Activated naive CD4-positive, alpha-beta T cell treated with anti-CD3 and anti-CD28 coated beads, Interleukin-2, amount 50 U/mL, for 24 hours (primary cell): ENCODE measurements around the gene ANO2.

Experiments used
- H3K27ac Mint-ChIP-seq: one replicate; pipeline ENCODE4 v1.8.0; 2021; ENCODE audit warnings: mild to moderate bottlenecking, mixed read lengths
- H3K27me3 Mint-ChIP-seq: one replicate; pipeline ENCODE4 v1.8.0; 2021; ENCODE audit warnings: mixed read lengths
- H3K36me3 Mint-ChIP-seq: one replicate; pipeline ENCODE4 v1.8.0; 2021; ENCODE audit warnings: mixed read lengths
- H3K4me1 Mint-ChIP-seq: one replicate; pipeline ENCODE4 v1.8.0; 2021; ENCODE audit warnings: mixed read lengths
- H3K4me3 Mint-ChIP-seq: one replicate; pipeline ENCODE4 v1.8.0; 2021; ENCODE audit warnings: mild to moderate bottlenecking, mixed read lengths
- H3K9me3 Mint-ChIP-seq: one replicate; pipeline ENCODE4 v1.8.0; 2021; ENCODE audit warnings: mixed read lengths

ANO2 gene

DNA sequence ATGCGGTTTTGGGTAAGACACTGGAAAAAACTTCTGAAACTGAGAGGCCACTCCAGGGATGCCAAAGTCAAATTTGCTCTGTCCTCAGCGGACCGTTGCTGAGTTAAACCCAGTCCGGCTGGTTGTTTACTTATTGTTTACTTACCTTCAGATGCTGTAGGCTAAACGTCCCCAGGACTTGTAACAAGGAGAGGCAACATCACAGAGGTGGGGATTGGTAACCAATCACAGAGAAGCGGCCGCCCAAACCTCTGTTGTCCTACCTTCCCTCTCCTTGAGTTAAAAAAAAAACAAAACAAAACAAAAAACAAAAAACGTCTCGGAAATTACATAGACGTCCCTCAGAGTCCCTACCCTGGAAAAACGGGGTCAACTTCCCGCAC, 380 bp downstream of the ANO2 start:
- H3K36me3 Mint-ChIP-seq, result no peaks in the 10 kb centered on the region
- H3K27me3 Mint-ChIP-seq, result peaks cover 56% of the 10 kb centered on the region
- H3K4me3 Mint-ChIP-seq, result no peak overlapping the region
- no peak overlapping the region for H3K27ac Mint-ChIP-seq
- peaks cover 5% of the 10 kb centered on the region for H3K4me1 Mint-ChIP-seq
- peaks cover 11% of the 10 kb centered on the region for H3K9me3 Mint-ChIP-seq

GRCh38 chr12:5944053-5944452, 1.0 kb downstream of the ANO2 start:
- peaks cover 59% of the 10 kb centered on the region for H3K27me3 Mint-ChIP-seq

DNA sequence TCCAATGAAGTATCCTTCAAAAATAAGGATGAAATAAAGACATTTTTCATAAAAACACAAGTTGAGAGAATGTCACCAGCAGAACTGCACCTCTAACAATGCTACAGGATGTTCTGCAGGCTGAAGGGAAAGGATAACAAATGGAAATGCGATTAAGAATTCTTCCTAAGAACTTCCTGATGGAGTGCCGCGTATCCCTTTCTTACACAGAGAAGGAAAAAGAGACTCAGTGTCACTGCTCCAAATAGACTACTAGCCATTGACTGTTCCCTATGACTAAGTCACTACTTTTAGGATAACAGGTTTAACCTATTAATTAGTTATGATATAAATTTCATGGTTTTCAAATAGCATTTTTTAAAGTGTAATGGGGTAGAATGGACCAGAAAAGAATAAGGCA, 3.2 kb downstream of the ANO2 start:
- H3K9me3 Mint-ChIP-seq, result peaks cover 11% of the 10 kb centered on the region
- peaks cover 57% of the 10 kb centered on the region for H3K27me3 Mint-ChIP-seq
- no peaks in the 10 kb centered on the region for H3K36me3 Mint-ChIP-seq
- H3K4me3 Mint-ChIP-seq, result no peak overlapping the region
- peaks cover 5% of the 10 kb centered on the region for H3K4me1 Mint-ChIP-seq
- no peak overlapping the region for H3K27ac Mint-ChIP-seq

More at GRCh38 chr12:5944053-5944452, 1.0 kb downstream of the ANO2 start:
- Mint-ChIP-seq H3K27ac (no peak overlapping the region), H3K4me3 (no peak overlapping the region), H3K4me1 (peaks cover 5% of the 10 kb centered on the region), H3K9me3 (peaks cover 11% of the 10 kb centered on the region), H3K36me3 (no peaks in the 10 kb centered on the region)

- H3K9me3 Mint-ChIP-seq, result no peaks in the 10 kb centered on the region
- no peak overlapping the region for H3K27ac Mint-ChIP-seq
- H3K27me3 Mint-ChIP-seq, result peaks cover 13% of the 10 kb centered on the region
- H3K4me3 Mint-ChIP-seq, result no peak overlapping the region
- H3K36me3 Mint-ChIP-seq, result no peaks in the 10 kb centered on the region
- no peaks in the 10 kb centered on the region for H3K4me1 Mint-ChIP-seq
Measured at GRCh38 chr12:5927732-5928516, 17.1 kb downstream of the ANO2 start.

GRCh38 chr12:5925646-5926045, 19.4 kb downstream of the ANO2 start:
- H3K4me3 Mint-ChIP-seq, result no peak overlapping the region
- no peaks in the 10 kb centered on the region for H3K4me1 Mint-ChIP-seq
- peaks cover 12% of the 10 kb centered on the region for H3K27me3 Mint-ChIP-seq
- no peaks in the 10 kb centered on the region for H3K36me3 Mint-ChIP-seq
- no peak overlapping the region for H3K27ac Mint-ChIP-seq
- no peaks in the 10 kb centered on the region for H3K9me3 Mint-ChIP-seq

- Mint-ChIP-seq H3K4me1 (no peaks in the 10 kb centered on the region), H3K27me3 (peaks cover 9% of the 10 kb centered on the region), H3K27ac (no peak overlapping the region), H3K36me3 (no peaks in the 10 kb centered on the region), H3K9me3 (no peaks in the 10 kb centered on the region), H3K4me3 (no peak overlapping the region)
Measured at GRCh38 chr12:5924342-5924741, 20.7 kb downstream of the ANO2 start.

DNA sequence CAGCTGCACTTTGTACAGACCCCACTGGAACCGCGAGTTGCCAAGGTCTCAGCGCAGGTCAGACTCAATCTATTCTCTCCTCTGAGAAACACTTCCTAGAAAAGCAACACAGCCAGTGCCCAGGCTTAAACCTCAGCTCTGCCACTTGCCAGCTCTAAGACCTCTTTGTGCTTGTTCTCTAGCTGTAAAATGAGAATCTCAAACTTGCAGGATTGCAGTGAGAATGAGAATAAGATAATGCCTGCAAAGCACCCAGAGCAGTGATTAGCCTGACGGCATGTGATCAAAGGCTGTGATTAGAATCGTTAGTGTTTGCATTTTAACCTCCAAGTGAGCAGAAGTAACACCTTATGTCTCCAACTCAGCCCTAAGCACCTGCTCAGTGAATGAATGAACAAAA, 21.3 kb downstream of the ANO2 start:
- H3K36me3 Mint-ChIP-seq, result no peaks in the 10 kb centered on the region
- H3K9me3 Mint-ChIP-seq, result no peaks in the 10 kb centered on the region
- H3K27me3 Mint-ChIP-seq, result peaks cover 9% of the 10 kb centered on the region
- no peak overlapping the region for H3K4me3 Mint-ChIP-seq
- no peak overlapping the region for H3K27ac Mint-ChIP-seq
- H3K4me1 Mint-ChIP-seq, result no peaks in the 10 kb centered on the region

DNA sequence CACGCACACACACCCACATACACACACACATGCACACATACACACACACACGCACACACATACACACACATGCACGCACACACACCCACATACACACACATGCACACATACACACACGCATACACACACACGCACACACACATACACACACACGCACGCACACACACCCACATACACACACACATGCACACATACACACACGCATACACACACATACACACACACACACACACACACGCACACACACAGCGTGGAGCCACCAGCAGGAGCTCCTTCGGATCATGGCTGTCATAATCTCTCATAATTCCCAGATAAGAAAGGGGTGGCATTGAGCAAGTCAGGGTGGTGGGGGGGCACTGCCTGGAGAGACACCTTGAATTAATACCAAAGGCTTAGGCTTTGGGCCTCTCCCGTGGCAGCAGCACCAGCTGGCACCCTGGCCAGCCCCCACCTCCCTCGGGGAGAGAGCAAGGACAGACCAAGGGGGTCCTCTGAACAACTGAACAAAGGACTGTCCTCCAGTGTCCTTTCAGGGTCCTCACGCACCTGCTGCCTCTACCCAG, 21.9 kb downstream of the ANO2 start:
- H3K27me3 Mint-ChIP-seq, result peaks cover 9% of the 10 kb centered on the region
- no peak overlapping the region for H3K27ac Mint-ChIP-seq
- H3K4me1 Mint-ChIP-seq, result no peaks in the 10 kb centered on the region
- no peak overlapping the region for H3K4me3 Mint-ChIP-seq
- no peaks in the 10 kb centered on the region for H3K9me3 Mint-ChIP-seq
- no peaks in the 10 kb centered on the region for H3K36me3 Mint-ChIP-seq

DNA sequence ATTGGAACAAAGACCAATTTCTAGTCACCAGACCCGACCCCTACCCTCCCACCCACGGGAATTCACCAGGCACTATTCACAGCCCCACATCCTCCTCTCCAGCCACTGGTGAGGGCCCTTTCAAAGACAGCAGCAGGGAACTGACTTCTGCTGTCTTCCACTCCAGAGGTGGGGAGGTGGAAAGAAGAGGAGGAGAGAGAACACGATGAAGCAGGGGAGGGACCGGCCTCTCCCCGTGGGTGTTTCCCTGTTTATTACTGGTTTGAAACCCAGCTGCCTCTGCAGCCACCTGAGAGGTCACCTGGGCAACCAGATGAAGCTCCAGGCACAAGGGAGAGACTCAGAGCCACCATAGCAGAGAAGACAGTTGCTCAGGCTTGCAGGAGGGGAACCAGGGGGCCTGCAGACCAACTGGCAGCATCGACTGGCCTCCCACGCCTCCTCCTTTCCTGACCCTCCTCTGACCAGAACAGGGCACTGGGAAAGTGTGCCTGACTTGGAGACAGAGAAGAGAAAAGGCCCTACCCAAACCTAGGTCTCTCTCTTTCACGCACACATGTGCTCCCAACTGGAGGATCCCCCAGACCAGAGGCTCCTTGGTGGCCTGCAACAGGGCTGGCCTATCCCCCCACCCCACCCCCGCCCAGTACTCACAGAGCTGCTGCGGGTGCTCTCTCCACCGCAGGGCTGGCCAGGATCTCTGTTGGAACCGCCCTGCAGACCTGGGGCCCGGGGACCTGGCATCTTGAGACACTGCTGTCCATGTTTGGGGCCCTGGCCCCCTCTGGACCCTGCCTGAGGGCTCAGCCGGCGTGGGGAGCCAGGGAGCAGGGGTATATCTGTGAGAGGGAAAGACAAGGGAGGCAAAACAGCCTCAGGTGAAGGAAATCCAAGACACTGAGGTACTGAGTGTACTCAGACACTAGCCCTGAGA, 22.8 kb downstream of the ANO2 start:
- H3K4me1 Mint-ChIP-seq, result no peaks in the 10 kb centered on the region
- no peak overlapping the region for H3K4me3 Mint-ChIP-seq
- H3K27me3 Mint-ChIP-seq, result peaks cover 5% of the 10 kb centered on the region
- H3K9me3 Mint-ChIP-seq, result no peaks in the 10 kb centered on the region
- H3K27ac Mint-ChIP-seq, result no peak overlapping the region
- H3K36me3 Mint-ChIP-seq, result no peaks in the 10 kb centered on the region

GRCh38 chr12:5921027-5921909, 23.8 kb downstream of the ANO2 start:
- Mint-ChIP-seq H3K27ac (no peak overlapping the region), H3K4me1 (no peaks in the 10 kb centered on the region), H3K4me3 (no peak overlapping the region), H3K36me3 (no peaks in the 10 kb centered on the region), H3K27me3 (peaks cover 5% of the 10 kb centered on the region), H3K9me3 (no peaks in the 10 kb centered on the region)

DNA sequence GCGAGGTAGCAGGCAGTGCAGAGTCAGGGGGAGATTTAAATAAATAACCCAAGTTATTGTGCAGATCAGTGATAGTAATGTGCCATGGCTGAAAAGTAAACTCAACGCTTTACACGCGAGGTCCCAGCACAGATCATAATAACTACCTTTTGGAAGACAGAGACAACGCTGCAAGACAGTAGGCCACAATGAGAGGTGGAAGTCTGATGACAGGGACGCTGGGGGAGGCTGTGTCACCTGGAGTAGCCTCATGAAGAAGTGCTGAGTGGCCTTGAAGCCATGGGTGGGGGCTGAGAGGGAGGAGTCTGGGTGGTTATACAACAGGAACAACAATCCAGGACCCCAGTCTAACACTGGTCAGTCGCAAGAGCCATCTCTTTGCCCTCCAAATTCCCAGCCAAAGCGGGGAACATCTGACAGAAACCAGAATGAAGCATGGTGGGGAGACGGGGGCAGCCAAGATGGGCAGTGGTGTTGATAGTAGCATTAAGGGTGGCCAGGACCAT, 28.2 kb downstream of the ANO2 start:
- Mint-ChIP-seq H3K27ac (no peak overlapping the region), H3K27me3 (peaks cover 2% of the 10 kb centered on the region), H3K36me3 (no peaks in the 10 kb centered on the region), H3K4me3 (no peak overlapping the region), H3K4me1 (no peaks in the 10 kb centered on the region), H3K9me3 (no peaks in the 10 kb centered on the region)

DNA sequence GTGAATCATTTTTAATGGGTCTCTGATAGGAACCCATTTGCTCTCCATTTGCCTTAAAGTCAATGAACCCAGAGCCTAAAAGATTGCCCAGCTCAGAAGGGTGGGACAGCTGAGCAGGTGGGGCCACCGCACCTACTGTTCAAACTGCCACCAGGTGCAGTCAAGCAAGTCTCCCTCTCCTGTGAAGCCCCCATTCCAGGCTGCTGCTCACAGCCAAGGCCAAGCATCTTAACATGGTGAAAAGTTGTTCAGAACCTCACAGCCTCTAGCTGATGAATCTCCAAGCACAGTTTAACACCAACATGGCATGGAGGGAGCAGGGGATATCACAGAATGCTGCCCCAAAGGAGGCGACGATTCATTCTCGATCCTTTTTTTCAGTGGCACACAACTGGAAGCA, 29.5 kb downstream of the ANO2 start:
- H3K27me3 Mint-ChIP-seq, result peaks cover 5% of the 10 kb centered on the region
- H3K27ac Mint-ChIP-seq, result no peak overlapping the region
- no peaks in the 10 kb centered on the region for H3K9me3 Mint-ChIP-seq
- no peaks in the 10 kb centered on the region for H3K4me1 Mint-ChIP-seq
- H3K36me3 Mint-ChIP-seq, result no peaks in the 10 kb centered on the region
- H3K4me3 Mint-ChIP-seq, result no peak overlapping the region

GRCh38 chr12:5914387-5915149, 30.5 kb downstream of the ANO2 start:
- peaks cover 5% of the 10 kb centered on the region for H3K27me3 Mint-ChIP-seq
- no peaks in the 10 kb centered on the region for H3K4me1 Mint-ChIP-seq
- H3K36me3 Mint-ChIP-seq, result no peaks in the 10 kb centered on the region
- H3K27ac Mint-ChIP-seq, result no peak overlapping the region
- H3K4me3 Mint-ChIP-seq, result no peak overlapping the region
- H3K9me3 Mint-ChIP-seq, result no peaks in the 10 kb centered on the region

DNA sequence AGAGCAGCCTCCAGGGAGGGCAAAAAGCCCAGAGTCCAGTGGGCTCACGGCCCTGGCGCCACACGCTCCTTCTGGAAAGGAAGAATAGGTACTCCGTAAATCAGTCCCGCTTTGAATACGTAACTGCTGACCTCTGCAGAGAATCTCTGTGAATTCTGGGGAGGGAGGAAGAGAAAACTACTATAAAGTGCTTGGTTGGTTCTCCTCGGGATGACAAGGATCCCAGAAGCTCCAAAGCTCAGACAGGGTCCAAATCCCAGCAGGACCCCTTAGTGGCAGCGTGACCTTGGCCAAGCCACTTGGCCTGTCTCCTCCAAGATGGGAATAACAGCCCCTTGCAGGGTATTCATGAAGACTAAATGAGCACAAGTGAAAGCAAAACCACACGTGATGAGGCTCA, 31.7 kb downstream of the ANO2 start:
- Mint-ChIP-seq H3K4me3 (no peak overlapping the region), H3K9me3 (no peaks in the 10 kb centered on the region), H3K4me1 (no peaks in the 10 kb centered on the region), H3K27me3 (peaks cover 5% of the 10 kb centered on the region), H3K27ac (no peak overlapping the region), H3K36me3 (no peaks in the 10 kb centered on the region)
